ENCODE measurements around the gene COG4. TPM values are rescaled to one million over a fixed set of nuclear protein-coding genes. Genes with fewer than 3 reads are reported as not detected.

The COG4 gene
- total RNA-seq, 1 experiment from 2014 or later: 54.2 TPM

- Histone ChIP-seq H3K27me3 (ENCODE audit: insufficient read depth, low read length) (no peaks in the 10 kb centered on the region), H3K9ac (ENCODE audit: low read length) (peak overlapping the region; percentile 79), H3K4me1 (ENCODE audit: control insufficient read depth in 1 of 2, insufficient read depth in 2 of 2, low read length in 2 of 2) (peaks cover 3 to 20% of the 10 kb centered on the region in 2 experiments; a peak in 2 of 4 replicates), H4K20me1 (ENCODE audit: insufficient read depth) (no peaks in the 10 kb centered on the region), H3K36me3 (ENCODE audit: control insufficient read depth in 1 of 2, insufficient read depth in 2 of 2, low read length in 2 of 2) (no peaks in the 10 kb centered on the region), H3K27ac (ENCODE audit: low read depth, low read length) (peak overlapping the region; percentile 96), H3K4me3 (replicated peaks in 1 of 2; ENCODE audit: low read depth in 1 of 2, low read length in 2 of 2) (peak overlapping the region; percentile 90 to 92), H3K9me2 (ENCODE audit: insufficient read depth) (no peaks in the 10 kb centered on the region), H3K4me2 (ENCODE audit: low read length) (peak overlapping the region; percentile 81), H3K79me2 (ENCODE audit: insufficient read depth, low read length) (no peaks in the 10 kb centered on the region), H3K9me3 (ENCODE audit: control insufficient read depth in 1 of 2, insufficient read depth in 1 of 2, low read depth in 1 of 2, low read length in 2 of 2) (no peaks in the 10 kb centered on the region), H2AFZ (ENCODE audit: low read depth, low read length, poor library complexity, severe bottlenecking) (peak overlapping the region; percentile 92)
- ATAC-seq: no peak; the same call in 1 of the 2 replicates
- ChIA-PET CTCF (interaction anchor here (0.7 to 1.4 kb wide), 5 partner anchors 21 to 222 kb away, joined by 3 to 4 read pairs (median 3); no protein-coding TSS in a partner anchor), POLR2A (interaction anchor here (0.9 to 2.5 kb wide), 4 partner anchors 11 to 73 kb away, joined by 3 to 12 read pairs (median 4); partner anchors contain the start of gene ST3GAL2), RAD21 (ENCODE audit: low non-redundant PET in 1 of 2, low total read pairs in 2 of 2, uncharacterized antibody in 2 of 2, unreplicated experiment in 2 of 2) (no interaction called here)
- intact Hi-C loops (cut with micrococcal nuclease): loop anchor here (2.0 kb wide), 1 partner anchor 73 kb away; no protein-coding TSS in a partner anchor
- no TSS peak for BruUV-seq (replicated peaks)
- no peak for DNase-seq (ENCODE audit: low read depth, low spot score)
- TF ChIP-seq REST (IDR thresholded peaks at IDR 0.05; ENCODE audit: low read depth) (no peak), RAD21 (IDR thresholded peaks at IDR 0.05; ENCODE audit: low read depth) (no peak), FOSL1 (IDR thresholded peaks at IDR 0.05; ENCODE audit: low read depth) (no peak), MAX (IDR thresholded peaks at IDR 0.05) (peak; percentile 22; the same call in 1 of the 2 replicates)
These were observed 69.5 kb downstream of the COG4 start for GRCh38 chr16:70453892-70454221.
